IMR-90 (cell line): ENCODE measurements around the gene C11orf97. TPM values are rescaled to one million over a fixed set of nuclear protein-coding genes. Genes with fewer than 3 reads are reported as not detected.

ENCODE experiments used
- ATAC-seq: fragments of 200-7000 bp; cut with Tn5 transposase; 2 replicates; pipeline ENCODE4 v1.9.1; 2020; ENCODE audit warnings: low read depth, mild to moderate bottlenecking, moderate library complexity
- BruUV-seq: library from RNA; stranded (reverse); fragments of 400-500 nt; replicated peaks from 2 replicates; lab custom pipeline; 2021; lab: Mats Ljungman, UMichigan
- CTCF ChIA-PET: fragments of 300-600 bp; formaldehyde crosslinking; extraction: SDS; loops from one replicate; lab custom pipeline; 2021; ENCODE audit warnings: antibody characterized with exemption; lab: Yijun Ruan, JAX
- POLR2A ChIA-PET: fragments of 300-600 bp; sonication (Branson Sonifier 250); formaldehyde crosslinking; loops from one replicate; lab custom pipeline; 2022; ENCODE audit warnings: antibody characterized with exemption; ENCODE audit not compliant: unreplicated experiment; lab: Charles Lee
- DNase-seq: peaks from one replicate; pipeline ENCODE4 v3.0.0; 2013
- H2AFZ ChIP-seq: replicated peaks from 2 replicates; pipeline ENCODE3; 2013; ENCODE audit warnings: low read length, mild to moderate bottlenecking; ENCODE audit not compliant: poor library complexity
- H2AK5ac ChIP-seq: 2 replicates; pipeline ENCODE4 v1.6.1; 2013; ENCODE audit warnings: low read depth, low read length, inconsistent platforms
- H2AK9ac ChIP-seq: replicated peaks from 2 replicates; pipeline ENCODE3; 2013; ENCODE audit warnings: mild to moderate bottlenecking, low read depth, low read length, moderate library complexity; ENCODE audit not compliant: poor library complexity
- H2BK120ac ChIP-seq: 2 replicates; pipeline ENCODE4 v1.6.1; 2013; ENCODE audit warnings: low read depth, low read length, inconsistent platforms
- H2BK15ac ChIP-seq: 3 replicates; pipeline ENCODE4 v1.6.1; 2013; ENCODE audit warnings: low read depth, low read length, inconsistent platforms
- H2BK20ac ChIP-seq: 2 replicates; pipeline ENCODE4 v1.6.1; 2013; ENCODE audit warnings: low read depth, mild to moderate bottlenecking, inconsistent platforms, low read length, moderate library complexity
- H2BK5ac ChIP-seq: 2 replicates; pipeline ENCODE4 v1.6.1; 2013; ENCODE audit warnings: mild to moderate bottlenecking, low read depth, low read length, inconsistent platforms; ENCODE audit not compliant: poor library complexity, severe bottlenecking
- H3K14ac ChIP-seq: replicated peaks from 2 replicates; pipeline ENCODE4 v1.6.1; 2013; ENCODE audit warnings: low read depth, low read length, inconsistent platforms
- H3K18ac ChIP-seq: 2 replicates; pipeline ENCODE4 v1.6.1; 2013; ENCODE audit warnings: low read depth, low read length, control low read depth
- H3K23ac ChIP-seq: 2 replicates; pipeline ENCODE4 v1.6.1; 2013; ENCODE audit warnings: low read depth, low read length, inconsistent platforms
- H3K27ac ChIP-seq: 2 replicates; pipeline ENCODE4 v1.5.1; 2013; ENCODE audit warnings: mild to moderate bottlenecking, control low read depth, low read length; ENCODE audit not compliant: insufficient read depth
- H3K27me3 ChIP-seq: 2 replicates; pipeline ENCODE4 v1.6.1; 2013; ENCODE audit warnings: low read length; ENCODE audit not compliant: control insufficient read depth, insufficient read depth
- H3K36me3 ChIP-seq: 2 replicates; pipeline ENCODE4 v1.6.1; 2013; ENCODE audit warnings: low read length, mixed read lengths; ENCODE audit not compliant: control insufficient read depth, insufficient read depth
- H3K4ac ChIP-seq: 2 replicates; pipeline ENCODE4 v1.6.1; 2013; ENCODE audit warnings: low read depth, low read length, inconsistent platforms
- H3K4me1 ChIP-seq: 2 replicates; pipeline ENCODE4 v1.6.1; 2013; ENCODE audit warnings: low read length, mixed read lengths; ENCODE audit not compliant: control insufficient read depth, insufficient read depth
- H3K4me2 ChIP-seq: 2 replicates; pipeline ENCODE4 v1.6.1; 2013; ENCODE audit warnings: low read depth, mild to moderate bottlenecking, control low read depth, low read length, moderate library complexity
- H3K4me3 ChIP-seq: 2 replicates; pipeline ENCODE4 v1.5.1; 2013; ENCODE audit warnings: low read depth, mild to moderate bottlenecking, control low read depth, low read length, moderate library complexity; ENCODE audit not compliant: insufficient read depth
- H3K56ac ChIP-seq: 2 replicates; pipeline ENCODE4 v1.6.1; 2013; ENCODE audit warnings: low read length, inconsistent platforms; ENCODE audit not compliant: insufficient read depth; ENCODE audit errors: extremely low read depth
- H3K79me1 ChIP-seq, 2 experiments: 2 replicates each; pipeline ENCODE4 v1.6.1; 2013; ENCODE audit warnings: low read length in 2 of 2, inconsistent platforms in 1 of 2, low read depth in 1 of 2
- H3K9ac ChIP-seq: 2 replicates; pipeline ENCODE4 v1.6.1; 2013; ENCODE audit warnings: low read depth, low read length, control low read depth
- H3K9me1 ChIP-seq: 2 replicates; pipeline ENCODE4 v1.6.1; 2013; ENCODE audit warnings: low read length, inconsistent platforms; ENCODE audit not compliant: insufficient read depth
- H3K9me3 ChIP-seq: 2 replicates; pipeline ENCODE4 v1.6.1; 2013; ENCODE audit warnings: low read length; ENCODE audit not compliant: control insufficient read depth, insufficient read depth
- H4K20me1 ChIP-seq: 2 replicates; pipeline ENCODE4 v1.6.1; 2013; ENCODE audit warnings: low read length, inconsistent platforms; ENCODE audit not compliant: insufficient read depth
- H4K5ac ChIP-seq: 2 replicates; pipeline ENCODE4 v1.6.1; 2013; ENCODE audit warnings: mild to moderate bottlenecking, low read depth, low read length, control low read depth
- H4K8ac ChIP-seq, 2 experiments: 2 replicates each; pipeline ENCODE4 v1.6.1; 2013; ENCODE audit warnings: low read depth in 2 of 2, low read length in 2 of 2, control low read depth in 1 of 2, inconsistent platforms in 1 of 2
- H4K91ac ChIP-seq: 2 replicates; pipeline ENCODE4 v1.6.1; 2013; ENCODE audit warnings: low read depth, low read length, inconsistent platforms; ENCODE audit not compliant: insufficient read depth
- BHLHE40 ChIP-seq: fragments of 150-350 bp; IDR thresholded peaks from 2 replicates; pipeline ENCODE4 v1.6.1; 2016; ENCODE audit warnings: mild to moderate bottlenecking, low read depth, low read length
- CEBPB ChIP-seq: IDR thresholded peaks from 2 replicates; pipeline ENCODE4 v1.6.1; 2012; ENCODE audit warnings: low read depth, low read length, improper control_type of control experiment
- CHD1 ChIP-seq: IDR thresholded peaks from 2 replicates; pipeline ENCODE4 v1.6.1; 2012; ENCODE audit warnings: low read depth, low read length, improper control_type of control experiment
- ELK1 ChIP-seq: fragments of 150-350 bp; IDR thresholded peaks from 2 replicates; pipeline ENCODE4 v1.6.1; 2016; ENCODE audit warnings: low read depth, mild to moderate bottlenecking, low read length, moderate library complexity, borderline replicate concordance
- FOS ChIP-seq: fragments of 150-350 bp; IDR thresholded peaks from 2 replicates; pipeline ENCODE4 v1.6.1; 2016; ENCODE audit warnings: low read depth, low read length
- MAFK ChIP-seq: IDR thresholded peaks from 2 replicates; pipeline ENCODE4 v1.6.1; 2012; ENCODE audit warnings: low read depth, low read length, improper control_type of control experiment
- MAZ ChIP-seq: IDR thresholded peaks from 2 replicates; pipeline ENCODE4 v1.6.1; 2012; ENCODE audit warnings: low read depth, mild to moderate bottlenecking, low read length, improper control_type of control experiment, moderate library complexity, borderline replicate concordance
- MXI1 ChIP-seq: IDR thresholded peaks from 2 replicates; pipeline ENCODE4 v1.6.1; 2012; ENCODE audit warnings: low read depth, mild to moderate bottlenecking, low read length, moderate library complexity, borderline replicate concordance
- NFE2L2 ChIP-seq: fragments of 150-350 bp; IDR thresholded peaks from 2 replicates; pipeline ENCODE4 v1.6.1; 2016; ENCODE audit warnings: low read depth, mild to moderate bottlenecking, low read length
- POLR2A ChIP-seq: IDR thresholded peaks from 2 replicates; pipeline ENCODE4 v1.6.1; 2012; ENCODE audit warnings: mild to moderate bottlenecking, low read depth, low read length
- RAD21 ChIP-seq: IDR thresholded peaks from 2 replicates; pipeline ENCODE4 v1.6.1; 2012; ENCODE audit warnings: low read length, improper control_type of control experiment
- RCOR1 ChIP-seq: IDR thresholded peaks from 2 replicates; pipeline ENCODE4 v1.6.1; 2012; ENCODE audit warnings: mild to moderate bottlenecking, low read length, improper control_type of control experiment; ENCODE audit not compliant: insufficient replicate concordance
- RFX5 ChIP-seq: IDR thresholded peaks from 2 replicates; pipeline ENCODE4 v1.8.0; 2012; ENCODE audit warnings: low read depth, mild to moderate bottlenecking, low read length, moderate library complexity
- SMC3 ChIP-seq: fragments of 150-350 bp; IDR thresholded peaks from 2 replicates; pipeline ENCODE4 v1.6.1; 2016; ENCODE audit warnings: low read depth, mild to moderate bottlenecking, antibody characterized with exemption, low read length, moderate library complexity
- USF2 ChIP-seq: fragments of 150-350 bp; IDR thresholded peaks from 2 replicates; pipeline ENCODE4 v1.6.1; 2017; ENCODE audit warnings: mild to moderate bottlenecking, antibody characterized with exemption, low read length, low read depth
- WGBS, 2 experiments: methylation state at CpG; one replicate each; pipeline versions ENCODE4 v1.1.5 to v1.1.7; 2013; ENCODE audit warnings: missing lambda C conversion rate in 2 of 2; ENCODE audit not compliant: insufficient read length in 1 of 2; ENCODE audit errors: extremely low coverage in 2 of 2; 5-methylcytosine and 5-hydroxymethylcytosine counted together
- dilution Hi-C: fragments of 300-500 bp; cut with HindIII; formaldehyde crosslinking; loops from one replicate; pipeline ENCODE4 v1.14.3; 2018; ENCODE audit warnings: low sequenced_read_pairs; ENCODE audit not compliant: unreplicated experiment
- in situ Hi-C: fragments of 300-500 bp; cut with MboI; formaldehyde crosslinking; loops from 3 replicates; pipeline ENCODE4 v1.14.3; 2019; ENCODE audit warnings: low sequenced_read_pairs, inconsistent platforms, mixed read lengths
- intact Hi-C: fragments of 100-400 bp; cut with micrococcal nuclease; formaldehyde crosslinking; loops from 2 replicates; pipeline ENCODE4 v1.10.0; 2022
- polyA plus RNA-seq, 3 experiments: library from polyadenylated mRNA; depleted of rRNA; stranded (reverse); fragments of >200 nt; gene quantifications; 2 replicates each; pipeline ENCODE4 v1.2.3, GENCODE V29; 2012; ENCODE audit warnings: low replicate concordance in 1 of 3
- total RNA-seq: library from RNA; depleted of rRNA; stranded (reverse); fragments of >200 nt; gene quantifications from 2 replicates; pipeline ENCODE4 v1.2.3, GENCODE V29; 2012
- TF ChIP-seq, protein P1 (sequence below): conservative IDR thresholded peaks from 2 replicates; pipeline ENCODE4 v1.5.1; 2012; ENCODE audit warnings: mild to moderate bottlenecking, low read depth, low read length, improper control_type of control experiment

Gene C11orf97
- total and polyA plus RNA-seq, 2 of the 4 experiments (the other 2 are of a cell fraction): not detected

DNA sequence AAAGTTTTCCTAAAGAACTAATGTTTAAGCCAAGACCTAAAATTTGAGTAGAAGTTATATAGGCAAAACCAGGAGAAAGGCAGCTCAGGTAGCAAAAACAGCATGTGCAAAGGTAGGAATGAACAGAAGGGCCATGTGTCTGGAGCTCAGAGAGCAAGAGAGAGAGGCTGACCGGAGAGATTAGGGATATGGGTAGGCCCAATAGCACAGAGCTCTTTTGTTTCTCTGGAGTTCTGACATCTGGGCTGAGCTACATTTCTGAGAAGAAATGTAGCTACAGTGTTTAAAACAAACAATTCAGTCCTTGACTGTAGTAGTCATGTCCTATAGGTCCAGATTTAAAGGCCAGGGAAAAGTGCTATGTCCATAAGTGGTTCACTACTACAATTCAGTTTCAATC is 4.5 kb downstream of the C11orf97 start:
- Histone ChIP-seq H3K4me3 (no peak overlapping the region), H3K14ac (no peak overlapping the region), H2BK15ac (no peak overlapping the region), H3K27me3 (peaks cover 8% of the 10 kb centered on the region), H2BK120ac (no peak overlapping the region), H2AK9ac (no peak overlapping the region), H2BK5ac (no peak overlapping the region), H3K9me1 (no peaks in the 10 kb centered on the region), H4K8ac (no peak overlapping the region), H3K18ac (no peak overlapping the region), H3K27ac (no peak overlapping the region), H2BK20ac (no peak overlapping the region), H3K4ac (no peak overlapping the region), H3K79me1 (no peaks in the 10 kb centered on the region), H3K56ac (no peak overlapping the region), H3K9ac (no peak overlapping the region), H3K23ac (no peak overlapping the region), H2AK5ac (no peak overlapping the region), H4K5ac (no peak overlapping the region), H3K4me2 (no peak overlapping the region), H4K20me1 (no peaks in the 10 kb centered on the region), H3K4me1 (peaks cover 4% of the 10 kb centered on the region), H2AFZ (no peak overlapping the region), H4K91ac (no peak overlapping the region), H3K36me3 (no peaks in the 10 kb centered on the region), H3K9me3 (no peaks in the 10 kb centered on the region)
- ChIA-PET POLR2A (no interaction called here), CTCF (no interaction called here)
- TF ChIP-seq SMC3 (no peak), ELK1 (no peak), USF2 (no peak), RCOR1 (no peak), BHLHE40 (no peak), CEBPB (no peak), MXI1 (no peak), POLR2A (no peak), RFX5 (no peak), MAFK (no peak), NFE2L2 (no peak), FOS (no peak), MAZ (no peak), CHD1 (no peak), RAD21 (no peak)
- TF ChIP-seq, protein P1, sequence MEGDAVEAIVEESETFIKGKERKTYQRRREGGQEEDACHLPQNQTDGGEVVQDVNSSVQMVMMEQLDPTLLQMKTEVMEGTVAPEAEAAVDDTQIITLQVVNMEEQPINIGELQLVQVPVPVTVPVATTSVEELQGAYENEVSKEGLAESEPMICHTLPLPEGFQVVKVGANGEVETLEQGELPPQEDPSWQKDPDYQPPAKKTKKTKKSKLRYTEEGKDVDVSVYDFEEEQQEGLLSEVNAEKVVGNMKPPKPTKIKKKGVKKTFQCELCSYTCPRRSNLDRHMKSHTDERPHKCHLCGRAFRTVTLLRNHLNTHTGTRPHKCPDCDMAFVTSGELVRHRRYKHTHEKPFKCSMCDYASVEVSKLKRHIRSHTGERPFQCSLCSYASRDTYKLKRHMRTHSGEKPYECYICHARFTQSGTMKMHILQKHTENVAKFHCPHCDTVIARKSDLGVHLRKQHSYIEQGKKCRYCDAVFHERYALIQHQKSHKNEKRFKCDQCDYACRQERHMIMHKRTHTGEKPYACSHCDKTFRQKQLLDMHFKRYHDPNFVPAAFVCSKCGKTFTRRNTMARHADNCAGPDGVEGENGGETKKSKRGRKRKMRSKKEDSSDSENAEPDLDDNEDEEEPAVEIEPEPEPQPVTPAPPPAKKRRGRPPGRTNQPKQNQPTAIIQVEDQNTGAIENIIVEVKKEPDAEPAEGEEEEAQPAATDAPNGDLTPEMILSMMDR: no peak
- dilution Hi-C loops: no loop called here
- WGBS, 2 experiments: no CpG with 5 or more reads among the region's 1 CpG
- intact Hi-C loops: no loop called here
- DNase-seq: no peak
- BruUV-seq: no TSS peak
- no peak for ATAC-seq
- in situ Hi-C loops: loop anchor here (5.0 kb wide), 1 partner anchor 81 kb away; no protein-coding TSS in a partner anchor
